Activated CD8-positive, alpha-beta memory T cell treated with anti-CD3 and anti-CD28 coated beads, Interleukin-2, amount 10 ng/mL, durations not matched to agents 7 days and 5 days (primary cell): Measurements from ENCODE around the gene CTDNEP1. TPM values are rescaled to one million over a fixed set of nuclear protein-coding genes. Genes with fewer than 3 reads are reported as not detected.

Experiments
- ATAC-seq: fragments of 150-1000 bp; cut with Tn5 transposase; one replicate; pipeline ENCODE4 v1.10.0; 2021; ENCODE audit warnings: moderate library complexity
- CTCF ChIA-PET: fragments of 350-600 bp; sonication (Branson Sonifier 250); formaldehyde crosslinking; loops from one replicate; lab custom pipeline; 2021; ENCODE audit warnings: antibody characterized with exemption; lab: Charles Lee
- DNase-seq: peaks from one replicate; pipeline ENCODE4 v3.0.0-alpha.2; 2020
- H3K27ac Mint-ChIP-seq: one replicate; pipeline ENCODE4 v1.8.0; 2021; ENCODE audit warnings: mild to moderate bottlenecking, mixed read lengths
- H3K27me3 Mint-ChIP-seq: one replicate; pipeline ENCODE4 v1.8.0; 2021; ENCODE audit warnings: mixed read lengths
- H3K36me3 Mint-ChIP-seq: one replicate; pipeline ENCODE4 v1.8.0; 2021; ENCODE audit warnings: mild to moderate bottlenecking, mixed read lengths
- H3K4me1 Mint-ChIP-seq: one replicate; pipeline ENCODE4 v1.8.0; 2021; ENCODE audit warnings: mixed read lengths
- H3K4me3 Mint-ChIP-seq: one replicate; pipeline ENCODE4 v1.8.0; 2021; ENCODE audit warnings: mild to moderate bottlenecking, moderate library complexity, mixed read lengths
- H3K9me3 Mint-ChIP-seq: one replicate; pipeline ENCODE4 v1.8.0; 2022; ENCODE audit warnings: low read depth, mixed read lengths
- total RNA-seq, 2 experiments: library from RNA; stranded (reverse); gene quantifications; one replicate each; pipeline ENCODE4 v1.2.3, GENCODE V29; 2021

The CTDNEP1 gene
- total RNA-seq, 2 experiments from 2014 or later = 162 to 192 TPM

GRCh38 chr17:7239091-7240027 lies 12.2 kb downstream of the CTDNEP1 start, which contains the start of gene PHF23:
TSS of gene PHF23 (minus strand) at chr17:7239457. CDS start at chr17:7239279, 178 bp downstream.
- H3K27ac Mint-ChIP-seq = peak within 1 kb of the TSS; percentile 91
- CTCF ChIA-PET = interaction anchor here (0.7 to 4.1 kb wide), 8 partner anchors 9 to 117 kb away, joined by 3 to 18 read pairs (median 4); partner anchors contain the start of genes ACADVL, CTDNEP1, DLG4 and ELP5
- DNase-seq = peak; percentile 99
- H3K9me3 Mint-ChIP-seq = no peaks in the 10 kb centered on the region
- no peaks in the 10 kb centered on the region for H3K27me3 Mint-ChIP-seq
- peaks cover 60% of the 10 kb centered on the region for H3K4me1 Mint-ChIP-seq
- peak; percentile 71 for ATAC-seq
- H3K4me3 Mint-ChIP-seq = peak within 1 kb of the TSS; percentile 86
- H3K36me3 Mint-ChIP-seq = peaks cover 35% of the 10 kb centered on the region

GRCh38 chr17:7238420-7239090 lies 13.0 kb downstream of the CTDNEP1 start:
- Mint-ChIP-seq H3K4me3 (peak overlapping the region; percentile 86), H3K4me1 (peaks cover 63% of the 10 kb centered on the region), H3K36me3 (peaks cover 33% of the 10 kb centered on the region), H3K27me3 (no peaks in the 10 kb centered on the region), H3K27ac (peak overlapping the region; percentile 91), H3K9me3 (no peaks in the 10 kb centered on the region)
- DNase-seq (peak; percentile 59), ATAC-seq (no peak)
- CTCF ChIA-PET = interaction anchor here (1.0 to 2.3 kb wide), 5 partner anchors 8 to 117 kb away, joined by 3 to 18 read pairs (median 4); partner anchors contain the start of genes ACADVL and DLG4

- ATAC-seq = peak; percentile 27
- no peaks in the 10 kb centered on the region for H3K9me3 Mint-ChIP-seq
- no peaks in the 10 kb centered on the region for H3K27me3 Mint-ChIP-seq
- peak overlapping the region; percentile 91 for H3K27ac Mint-ChIP-seq
- CTCF ChIA-PET = interaction anchor here (1.0 to 2.3 kb wide), 3 partner anchors 18 to 118 kb away, joined by 4 to 18 read pairs (median 5); partner anchors contain the start of genes ACADVL and DLG4
- peak overlapping the region; percentile 86 for H3K4me3 Mint-ChIP-seq
- H3K36me3 Mint-ChIP-seq = peaks cover 33% of the 10 kb centered on the region
- H3K4me1 Mint-ChIP-seq = peaks cover 63% of the 10 kb centered on the region
- DNase-seq = peak; percentile 90
Observed at GRCh38 chr17:7237761-7238419, 13.6 kb downstream of the CTDNEP1 start.

- Mint-ChIP-seq H3K27me3 (no peaks in the 10 kb centered on the region), H3K4me3 (peak overlapping the region; percentile 86), H3K9me3 (no peaks in the 10 kb centered on the region), H3K27ac (peak overlapping the region; percentile 91), H3K4me1 (peaks cover 64% of the 10 kb centered on the region), H3K36me3 (peaks cover 33% of the 10 kb centered on the region)
- no peak for ATAC-seq
- CTCF ChIA-PET = interaction anchor here (2.3 kb wide), 1 partner anchor 17 kb away, joined by 18 read pairs; the partner anchor contains the start of genes ACADVL and DLG4
- DNase-seq = no peak
Observed at GRCh38 chr17:7237266-7237760, 14.2 kb downstream of the CTDNEP1 start.

GRCh38 chr17:7236808-7237207 lies 14.7 kb downstream of the CTDNEP1 start:
- no peak for ATAC-seq
- Mint-ChIP-seq H3K4me1 (peaks cover 67% of the 10 kb centered on the region), H3K9me3 (no peaks in the 10 kb centered on the region), H3K36me3 (peaks cover 36% of the 10 kb centered on the region), H3K27me3 (no peaks in the 10 kb centered on the region), H3K4me3 (peak overlapping the region; percentile 86), H3K27ac (peak overlapping the region; percentile 91)
- CTCF ChIA-PET = interaction anchor here (1.0 kb wide), 1 partner anchor 16 kb away, joined by 4 read pairs; no protein-coding TSS in a partner anchor
- DNase-seq = no peak

GRCh38 chr17:7235693-7236665 lies 15.6 kb downstream of the CTDNEP1 start:
- H3K4me3 Mint-ChIP-seq = peak overlapping the region; percentile 25
- H3K27me3 Mint-ChIP-seq = no peaks in the 10 kb centered on the region
- ATAC-seq (no peak), DNase-seq (no peak)
- peaks cover 33% of the 10 kb centered on the region for H3K36me3 Mint-ChIP-seq
- H3K27ac Mint-ChIP-seq = peak overlapping the region; percentile 47
- H3K4me1 Mint-ChIP-seq = peaks cover 59% of the 10 kb centered on the region
- CTCF ChIA-PET = interaction anchor here (1.0 to 1.3 kb wide), 2 partner anchors 15 kb away, joined by 4 to 6 read pairs; no protein-coding TSS in a partner anchor
- no peaks in the 10 kb centered on the region for H3K9me3 Mint-ChIP-seq

- H3K4me3 Mint-ChIP-seq = peak within 1 kb of the TSS; percentile 86
- DNase-seq = peak; percentile 97
- H3K27me3 Mint-ChIP-seq = no peaks in the 10 kb centered on the region
- ATAC-seq = peak; percentile 50
- H3K27ac Mint-ChIP-seq = peak within 1 kb of the TSS; percentile 92
- peaks cover 45% of the 10 kb centered on the region for H3K4me1 Mint-ChIP-seq
- peaks cover 33% of the 10 kb centered on the region for H3K36me3 Mint-ChIP-seq
- no peaks in the 10 kb centered on the region for H3K9me3 Mint-ChIP-seq
- CTCF ChIA-PET = interaction anchor here (0.6 to 1.5 kb wide), 5 partner anchors 13 to 72 kb away, joined by 3 to 6 read pairs (median 4); partner anchors contain the start of genes ACADVL and DLG4
Observed at GRCh38 chr17:7234083-7234951, 17.2 kb downstream of the CTDNEP1 start, which contains the start of gene DVL2. TSS of gene DVL2 (minus strand) at chr17:7234517. CDS start at chr17:7234262, 255 bp downstream.

- no peaks in the 10 kb centered on the region for H3K9me3 Mint-ChIP-seq
- no peaks in the 10 kb centered on the region for H3K27me3 Mint-ChIP-seq
- peaks cover 33% of the 10 kb centered on the region for H3K36me3 Mint-ChIP-seq
- CTCF ChIA-PET = interaction anchor here (0.6 to 1.5 kb wide), 3 partner anchors 9 to 63 kb away, joined by 3 to 4 read pairs (median 3); partner anchors contain the start of genes ACADVL, DLG4 and GABARAP
- ATAC-seq = no peak
- H3K27ac Mint-ChIP-seq = peak overlapping the region; percentile 92
- peak overlapping the region; percentile 86 for H3K4me3 Mint-ChIP-seq
- no peak for DNase-seq
- H3K4me1 Mint-ChIP-seq = peaks cover 45% of the 10 kb centered on the region
Observed at GRCh38 chr17:7233701-7234082, 17.8 kb downstream of the CTDNEP1 start.

- peak overlapping the region; percentile 22 for H3K4me3 Mint-ChIP-seq
- no peaks in the 10 kb centered on the region for H3K27me3 Mint-ChIP-seq
- DNase-seq (no peak), ATAC-seq (no peak)
- peaks cover 40% of the 10 kb centered on the region for H3K36me3 Mint-ChIP-seq
- H3K4me1 Mint-ChIP-seq = peaks cover 43% of the 10 kb centered on the region
- CTCF ChIA-PET = interaction anchor here (1.1 to 2.0 kb wide), 2 partner anchors 11 to 13 kb away, joined by 3 to 11 read pairs; partner anchors contain the start of genes ACADVL and DLG4
- H3K27ac Mint-ChIP-seq = no peak overlapping the region
- no peaks in the 10 kb centered on the region for H3K9me3 Mint-ChIP-seq
Observed at GRCh38 chr17:7232114-7232513, 19.4 kb downstream of the CTDNEP1 start.

- Mint-ChIP-seq H3K4me3 (no peak overlapping the region), H3K36me3 (peaks cover 22% of the 10 kb centered on the region), H3K9me3 (no peaks in the 10 kb centered on the region), H3K4me1 (peaks cover 20% of the 10 kb centered on the region), H3K27ac (no peak overlapping the region), H3K27me3 (no peaks in the 10 kb centered on the region)
- DNase-seq (no peak), ATAC-seq (no peak)
- CTCF ChIA-PET = no interaction called here
Observed at GRCh38 chr17:7229504-7229903, 22.0 kb downstream of the CTDNEP1 start.

- Mint-ChIP-seq H3K36me3 (peaks cover 20% of the 10 kb centered on the region), H3K4me1 (peaks cover 18% of the 10 kb centered on the region), H3K9me3 (no peaks in the 10 kb centered on the region), H3K4me3 (no peak overlapping the region), H3K27me3 (no peaks in the 10 kb centered on the region), H3K27ac (no peak overlapping the region)
- DNase-seq (no peak), ATAC-seq (no peak)
- CTCF ChIA-PET = no interaction called here
Observed at GRCh38 chr17:7228920-7229319, 22.6 kb downstream of the CTDNEP1 start.
